GM10248 (cell line): ENCODE results near the gene SFMBT2.

ENCODE experiments used
- CTCF ChIA-PET: fragments of 300-600 bp; sonication (Branson Sonifier 250); formaldehyde crosslinking; extraction: SDS; loops from one replicate; lab custom pipeline; 2021; ENCODE audit warnings: antibody characterized with exemption; lab: Yijun Ruan, JAX
- POLR2A ChIA-PET: fragments of 350-650 bp; sonication (Branson Sonifier 250); formaldehyde crosslinking; extraction: SDS; loops from one replicate; lab custom pipeline; 2020; ENCODE audit warnings: antibody characterized with exemption; lab: Yijun Ruan, JAX
- DNase-seq: peaks from one replicate; pipeline ENCODE4 v3.0.0; 2012; ENCODE audit errors: extremely low spot score
- CTCF ChIP-seq: IDR thresholded peaks from 2 replicates; pipeline ENCODE4 v1.5.1; 2012; ENCODE audit warnings: mild to moderate bottlenecking, low read depth; ENCODE audit errors: extremely low read depth, missing control alignments, control extremely low read depth

Gene SFMBT2

GRCh38 chr10:7162331-7162730 lies 248.5 kb downstream of the SFMBT2 start:
- ChIA-PET POLR2A (no interaction called here), CTCF (interaction anchor here (1.0 to 1.2 kb wide), 2 partner anchors 244 to 250 kb away, joined by 3 read pairs; no protein-coding TSS in a partner anchor)
- no peak for TF ChIP-seq CTCF
- DNase-seq, result no peak

GRCh38 chr10:7161484-7162250 lies 249.2 kb downstream of the SFMBT2 start:
- no peak for DNase-seq
- POLR2A ChIA-PET, result no interaction called here
- TF ChIP-seq CTCF, result no peak
- CTCF ChIA-PET, result interaction anchor here (1.0 to 1.5 kb wide), 2 partner anchors 243 to 255 kb away, joined by 3 read pairs; no protein-coding TSS in a partner anchor

- POLR2A ChIA-PET, result no interaction called here
- TF ChIP-seq CTCF, result no peak
- no peak for DNase-seq
- CTCF ChIA-PET, result interaction anchor here (1.5 kb wide), 1 partner anchor 257 kb away, joined by 3 read pairs; no protein-coding TSS in a partner anchor
Observed at GRCh38 chr10:7159928-7160327, 250.9 kb downstream of the SFMBT2 start.

- no peak for DNase-seq
- TF ChIP-seq CTCF, result no peak
- POLR2A ChIA-PET, result no interaction called here
- CTCF ChIA-PET, result no interaction called here
Observed at GRCh38 chr10:7159517-7159916, 251.3 kb downstream of the SFMBT2 start.

GRCh38 chr10:7157091-7157490 lies 253.7 kb downstream of the SFMBT2 start:
- no peak for TF ChIP-seq CTCF
- no peak for DNase-seq
- ChIA-PET CTCF (no interaction called here), POLR2A (no interaction called here)

- no peak for DNase-seq
- TF ChIP-seq CTCF, result no peak
- CTCF ChIA-PET, result interaction anchor here (1.3 kb wide), 2 partner anchors 9 to 22 kb away, joined by 3 read pairs; no protein-coding TSS in a partner anchor
- POLR2A ChIA-PET, result no interaction called here
Observed at GRCh38 chr10:7153750-7154149, 257.1 kb downstream of the SFMBT2 start.
